Small intestine (tissue), 7 donors: ENCODE results near the gene TAMALIN. TPM values are rescaled to one million over a fixed set of nuclear protein-coding genes. Genes with fewer than 3 reads are reported as not detected.

Experiments
- DNase-seq, 2 donors: peaks; one replicate each; pipeline versions ENCODE4 v3.0.0 to v3.0.0-alpha.2; 2013
- FAIRE-seq: peaks from 2 replicates; lab custom pipeline; 2012; peaks lifted over from hg19 to GRCh38; lab: Jason Lieb, UNC
- H3K27ac ChIP-seq, 3 donors: one replicate each; pipeline ENCODE4 v1.5.1; 2013; ENCODE audit warnings: low read length in 2 of 3, mild to moderate bottlenecking in 2 of 3, control low read depth in 1 of 3, inconsistent platforms in 1 of 3, low read depth in 1 of 3, moderate library complexity in 1 of 3
- H3K27me3 ChIP-seq, 3 donors: one replicate each; pipeline ENCODE4 v1.6.1; 2013; ENCODE audit warnings: low read length in 3 of 3, inconsistent platforms in 1 of 3; ENCODE audit not compliant: control insufficient read depth in 3 of 3, insufficient read depth in 3 of 3
- H3K36me3 ChIP-seq, 3 donors: one replicate each; pipeline ENCODE4 v1.6.1; 2013; ENCODE audit warnings: low read length in 3 of 3, inconsistent platforms in 1 of 3, low read depth in 1 of 3, mild to moderate bottlenecking in 1 of 3, moderate library complexity in 1 of 3; ENCODE audit not compliant: control insufficient read depth in 3 of 3, insufficient read depth in 2 of 3
- H3K4me1 ChIP-seq, 3 donors: one replicate each; pipeline ENCODE4 v1.6.1; 2013; ENCODE audit warnings: low read length in 2 of 3, inconsistent platforms in 1 of 3, low read depth in 1 of 3, mild to moderate bottlenecking in 1 of 3, moderate library complexity in 1 of 3; ENCODE audit not compliant: control insufficient read depth in 3 of 3, insufficient read depth in 2 of 3
- H3K4me3 ChIP-seq, 3 donors: one replicate each; pipeline ENCODE4 v1.5.1; 2013; ENCODE audit warnings: low read length in 3 of 3, control low read depth in 1 of 3, inconsistent platforms in 1 of 3, low read depth in 1 of 3, mild to moderate bottlenecking in 1 of 3, moderate library complexity in 1 of 3
- H3K9me3 ChIP-seq, 2 donors: one replicate each; pipeline ENCODE4 v1.6.1; 2013; ENCODE audit warnings: low read depth in 1 of 2, low read length in 1 of 2; ENCODE audit not compliant: control insufficient read depth in 2 of 2, insufficient read depth in 1 of 2
- WGBS, 3 donors: extraction: QIAGEN DNeasy Blood & Tissue Kit; methylation state at CpG; one replicate each; pipeline ENCODE4 v1.1.7; 2013; 5-methylcytosine and 5-hydroxymethylcytosine counted together
- polyA plus RNA-seq, 4 donors: library from polyadenylated mRNA; stranded (reverse) in 3 of 4; unstranded in 1 of 4; fragments of 200-250 nt in 3 of 4; fragments of 120-200 nt in 1 of 4; gene quantifications; one replicate each; pipeline versions ENCODE4 v1.2.1 to v1.2.3, GENCODE V29; 2013
- donor health status: healthy with polysubstance abuse.
- donor health status: control.
- donor health status: control.
- donor health status: Bipolar disorder and iron deficiency.
- donor health status: healthy.

TAMALIN gene
- polyA plus RNA-seq, 4 donors: 3.8 to 32.5 (median 10.1) TPM

DNA sequence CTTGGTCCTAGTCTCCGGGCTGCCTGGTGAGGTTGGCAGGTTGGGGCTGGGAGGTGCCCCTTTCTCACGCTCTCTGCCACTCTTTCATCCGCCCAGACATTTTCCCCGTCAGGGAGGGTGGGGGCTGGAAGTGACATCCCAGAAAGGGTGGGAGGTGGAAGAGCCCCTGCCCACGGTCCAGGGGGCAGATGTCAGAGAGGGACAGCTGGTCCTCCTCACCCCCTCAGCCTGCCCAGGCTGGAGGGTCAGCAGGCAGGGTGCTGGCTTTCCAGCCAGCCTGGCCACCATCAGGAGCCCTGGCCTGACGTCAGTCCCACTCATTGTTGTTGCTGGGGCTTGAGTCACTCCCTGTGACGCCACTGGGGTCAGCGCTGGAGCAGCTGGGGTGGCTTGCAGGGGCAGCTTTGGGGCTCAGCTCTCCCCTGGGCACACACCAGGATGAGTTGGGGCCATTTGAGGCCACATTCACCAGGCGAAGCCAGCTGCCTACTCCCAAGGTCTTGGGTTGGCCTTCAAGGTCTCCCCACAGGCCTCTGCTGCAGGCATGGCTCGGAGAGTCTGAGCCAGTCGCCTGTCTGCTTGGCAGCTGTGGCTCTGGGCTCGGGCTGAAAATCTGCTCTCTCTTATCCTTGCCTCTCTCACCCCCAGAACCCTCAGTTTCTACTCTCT lies 57.4 kb downstream of the TAMALIN start:
- H3K27ac ChIP-seq: peak overlapping the region in 1 of 3 donors; percentile 4

More for the DNA sequence above, 57.4 kb downstream of the TAMALIN start:
- Histone ChIP-seq H3K4me1 (peaks cover 0 to 23% (median 0%) of the 10 kb centered on the region in 3 donors), H3K27me3 (peaks cover 0 to 2% (median 0%) of the 10 kb centered on the region in 3 donors), H3K4me3 (no peak overlapping the region), H3K9me3 (no peaks in the 10 kb centered on the region), H3K36me3 (peaks cover 0 to 6% (median 0%) of the 10 kb centered on the region in 3 donors)
- 74 to 78% (median 77%) methylated on average over 11 to 12 of the region's 12 CpGs for WGBS, 3 donors
- FAIRE-seq: no peak
- no peak for DNase-seq

Other genes with a start within 250 kb of the TAMALIN start
- under 1 TPM in 2 of 4 donors, not detected in 2; 0.39 to 0.41 TPM for gene FIGNL2, start 158.2 kb upstream of the TAMALIN start, polyA plus RNA-seq
- under 1 TPM in 1 of 4 donors, not detected in 3; 0.04 TPM for gene ANKRD33, start 118.8 kb upstream of the TAMALIN start, polyA plus RNA-seq
- 10 to 100 TPM in 2 of 4 donors, 1 to 10 TPM in 1, under 1 TPM in 1; 0.89 to 44.2 (median 10.4) TPM for gene ACVRL1, start 99.4 kb upstream of the TAMALIN start, polyA plus RNA-seq
- 10 to 100 TPM; 11.6 to 75.8 (median 21.4) TPM for gene ACVR1B, start 55.2 kb upstream of the TAMALIN start, polyA plus RNA-seq
- 100 to 1,000 TPM in 1 of 4 donors, 10 to 100 TPM in 2, 1 to 10 TPM in 1; 6.7 to 100 (median 34.7) TPM for gene NR4A1, start 44.5 kb downstream of the TAMALIN start, polyA plus RNA-seq
- gene ATG101, start 63.0 kb downstream of the TAMALIN start, polyA plus RNA-seq: 10 to 100 TPM; 26.7 to 65.1 (median 55.5) TPM
- gene SMIM41, start 72.8 kb downstream of the TAMALIN start, polyA plus RNA-seq: 1 to 10 TPM in 1 of 4 donors, under 1 TPM in 2, not detected in 1; 0.46 to 1.6 (median 0.80) TPM
- 1 to 10 TPM in 1 of 4 donors, under 1 TPM in 3; 0.13 to 3.2 (median 0.58) TPM for gene KRT80, start 185.1 kb downstream of the TAMALIN start, polyA plus RNA-seq
- 10 to 100 TPM in 1 of 4 donors, 1 to 10 TPM in 3; 2.2 to 10.1 (median 3.2) TPM for gene KRT7, start 226.3 kb downstream of the TAMALIN start, polyA plus RNA-seq